GM18861 (cell line): ENCODE measurements around the gene NADSYN1.

Experiments used
- ATAC-seq: cut with Tn5 transposase; IDR thresholded peaks from one replicate; pipeline ENCODE4 v1.9.1; 2021; ENCODE audit not compliant: unreplicated experiment

The NADSYN1 gene

DNA sequence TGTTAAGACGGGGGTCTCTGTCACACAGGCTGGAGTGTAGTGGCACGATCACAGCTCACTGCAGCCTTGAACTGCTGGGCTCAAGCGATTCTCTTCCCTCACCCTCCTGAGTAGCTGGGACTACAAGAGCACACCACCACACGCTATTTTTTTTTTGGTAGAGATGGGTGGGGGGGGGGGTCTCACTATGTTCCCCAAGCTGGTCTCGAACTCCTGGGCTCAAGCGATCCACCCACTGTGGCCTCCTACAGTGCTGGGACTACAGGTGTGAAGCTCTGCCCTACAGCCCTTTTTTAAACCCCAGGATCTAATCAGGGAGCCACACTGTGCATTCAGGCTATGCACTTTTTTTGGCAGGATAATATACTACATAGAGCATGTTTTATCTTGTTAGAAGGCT, 3.4 kb upstream of the NADSYN1 start:
- no peak for ATAC-seq

- no peak for ATAC-seq
Measured at GRCh38 chr11:71450507-71450906, 2.5 kb upstream of the NADSYN1 start.

DNA sequence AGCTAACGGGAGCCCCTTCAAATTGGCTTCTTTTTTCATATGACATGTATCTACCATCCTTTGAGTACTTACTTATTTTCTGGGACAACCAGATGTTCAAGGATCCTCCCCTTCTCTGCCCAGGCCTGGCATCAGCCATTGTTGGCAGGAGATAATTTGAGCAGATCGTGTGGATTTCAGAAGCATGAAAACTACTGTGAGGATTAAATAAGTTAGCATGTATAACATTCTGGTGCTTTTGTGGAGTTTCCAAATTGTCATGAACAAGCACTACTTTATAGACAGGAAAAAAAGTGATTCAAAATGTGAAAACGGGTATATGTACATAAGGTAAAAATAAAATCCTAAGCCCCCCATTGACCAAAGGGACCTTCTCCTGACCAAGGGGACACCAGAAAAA, 2.1 kb upstream of the NADSYN1 start:
- ATAC-seq = no peak

GRCh38 chr11:71451596-71452198, 1.3 kb upstream of the NADSYN1 start:
- no peak for ATAC-seq

- ATAC-seq = no peak
Measured at GRCh38 chr11:71452199-71453036, 585 bp upstream of the NADSYN1 start.

DNA sequence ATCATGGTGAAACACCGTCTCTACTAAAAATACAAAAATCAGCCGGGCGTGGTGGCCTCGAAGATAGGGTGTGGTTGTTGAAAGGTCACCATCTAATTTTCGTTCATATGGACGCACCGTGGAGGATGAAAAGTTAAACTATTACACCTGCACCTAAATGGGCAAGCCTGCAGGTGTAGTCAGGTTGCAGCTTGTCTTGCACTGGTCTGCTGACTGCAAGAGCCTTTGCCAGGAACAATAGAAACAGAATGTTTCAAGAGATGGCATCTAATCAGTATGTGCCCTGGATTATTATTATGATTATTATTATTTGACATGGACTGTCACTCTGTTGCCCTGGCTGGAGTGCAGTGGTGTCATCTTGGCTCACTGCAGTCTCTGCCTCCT, 908 bp downstream of the NADSYN1 start:
- no peak for ATAC-seq

DNA sequence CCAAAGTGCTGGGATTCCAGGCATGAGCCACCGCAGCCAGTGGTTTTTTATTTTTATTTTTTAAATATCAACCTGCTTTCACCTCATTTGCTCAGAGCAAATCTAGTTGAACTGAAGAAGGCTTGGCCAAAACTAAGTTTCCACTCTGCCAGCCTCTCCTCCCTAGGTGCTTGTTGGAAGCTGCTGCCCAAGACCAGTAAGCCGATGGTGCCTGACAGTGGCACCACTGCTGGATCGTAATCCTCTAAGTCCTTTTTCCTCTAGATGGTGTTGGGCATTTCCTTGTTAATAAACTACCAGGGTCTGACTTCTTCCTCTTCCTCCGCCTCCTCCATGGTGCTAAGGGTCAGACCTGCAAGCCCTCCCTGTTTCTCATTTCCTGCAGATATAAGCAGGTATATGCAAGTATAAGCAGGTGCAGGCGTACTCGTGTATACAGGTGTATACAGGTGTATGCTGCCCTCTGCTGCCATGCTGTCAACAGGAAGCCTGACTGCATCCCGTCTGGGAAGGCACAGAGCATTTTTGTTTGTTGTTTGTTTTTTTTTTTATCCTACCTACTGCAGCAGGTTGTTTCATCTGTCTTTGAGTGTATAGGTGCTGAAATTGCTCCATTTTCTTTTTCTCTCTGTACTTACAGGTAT, 1.6 kb downstream of the NADSYN1 start:
- no peak for ATAC-seq

- no peak for ATAC-seq
Measured at GRCh38 chr11:71456294-71456693, 3.3 kb downstream of the NADSYN1 start.

GRCh38 chr11:71456831-71457230, 3.8 kb downstream of the NADSYN1 start:
- no peak for ATAC-seq

DNA sequence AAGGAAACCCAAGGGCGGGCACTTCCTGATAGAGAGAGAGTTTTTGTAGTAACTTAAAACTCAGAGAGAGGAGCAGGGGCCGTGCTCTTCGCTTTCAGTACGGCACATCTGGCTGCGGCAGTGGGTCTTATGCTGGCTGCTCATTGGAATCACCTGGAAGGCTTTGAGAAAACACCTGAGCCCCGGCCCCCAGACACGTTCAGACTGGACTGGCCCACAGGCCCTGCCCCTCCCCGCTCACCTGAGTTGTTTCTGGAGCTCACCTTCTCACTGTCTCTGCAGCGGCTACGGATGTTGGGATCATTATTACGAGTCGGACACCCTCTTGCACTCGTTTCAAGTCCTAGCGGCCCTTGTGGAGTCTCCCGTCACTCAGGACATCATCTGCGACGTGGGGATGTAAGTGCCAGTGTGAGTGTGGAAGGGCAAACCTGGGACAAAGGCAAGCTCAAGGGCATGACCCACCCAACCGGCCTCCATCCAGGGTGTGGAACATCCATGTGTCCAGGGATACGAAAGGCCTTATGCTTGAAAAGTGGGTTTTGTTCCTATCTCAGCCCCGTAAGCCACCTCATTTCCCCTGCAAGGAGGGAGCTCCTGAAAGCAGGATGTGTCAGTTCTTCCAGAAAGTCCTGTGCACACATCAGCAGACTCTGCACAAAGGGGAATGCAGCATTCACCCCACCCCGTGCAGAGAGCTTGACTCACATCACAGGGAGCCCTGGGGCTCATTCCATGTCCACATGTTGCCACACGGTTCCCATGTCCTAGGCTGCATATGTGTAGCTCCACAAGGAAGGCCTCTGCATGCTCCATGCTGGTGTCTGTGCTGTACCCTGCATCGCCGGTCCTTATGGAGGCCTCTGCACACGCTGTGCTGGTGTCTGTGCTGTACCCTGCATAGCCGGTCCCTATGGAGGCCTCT, 5.4 kb downstream of the NADSYN1 start:
- ATAC-seq = no peak

DNA sequence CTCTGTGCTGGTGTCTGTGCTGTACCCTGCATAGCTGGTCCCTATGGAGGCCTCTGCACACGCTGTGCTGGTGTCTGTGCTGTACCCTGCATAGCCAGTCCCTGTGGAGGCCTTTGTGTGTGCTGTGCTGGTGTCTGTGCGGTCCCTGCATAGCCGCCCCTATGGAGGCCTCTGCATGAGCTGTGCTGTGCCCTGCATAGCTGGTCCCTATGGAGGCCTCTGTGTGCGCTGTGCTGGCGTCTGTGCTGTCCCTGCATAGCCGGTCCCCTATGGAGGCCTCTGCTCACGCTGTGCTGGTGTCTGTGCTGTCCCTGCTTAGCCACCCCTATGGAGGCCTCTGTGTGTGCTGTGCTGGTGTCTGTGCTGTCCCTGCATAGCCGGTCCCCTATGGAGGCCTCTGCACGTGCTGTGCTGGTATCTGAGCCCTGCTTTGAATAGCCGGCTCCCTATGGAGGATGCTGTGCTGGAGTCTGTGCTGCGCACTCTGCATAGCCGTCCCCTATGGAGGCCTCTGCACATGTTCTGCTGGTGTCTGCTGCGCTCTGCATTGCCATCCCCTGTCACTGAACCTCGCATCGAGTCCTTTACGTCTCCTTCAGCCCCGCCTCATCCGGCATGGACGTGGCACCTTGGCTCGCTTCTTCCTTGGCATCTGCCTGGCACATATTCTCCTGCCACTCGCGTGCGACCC, 6.2 kb downstream of the NADSYN1 start:
- no peak for ATAC-seq

DNA sequence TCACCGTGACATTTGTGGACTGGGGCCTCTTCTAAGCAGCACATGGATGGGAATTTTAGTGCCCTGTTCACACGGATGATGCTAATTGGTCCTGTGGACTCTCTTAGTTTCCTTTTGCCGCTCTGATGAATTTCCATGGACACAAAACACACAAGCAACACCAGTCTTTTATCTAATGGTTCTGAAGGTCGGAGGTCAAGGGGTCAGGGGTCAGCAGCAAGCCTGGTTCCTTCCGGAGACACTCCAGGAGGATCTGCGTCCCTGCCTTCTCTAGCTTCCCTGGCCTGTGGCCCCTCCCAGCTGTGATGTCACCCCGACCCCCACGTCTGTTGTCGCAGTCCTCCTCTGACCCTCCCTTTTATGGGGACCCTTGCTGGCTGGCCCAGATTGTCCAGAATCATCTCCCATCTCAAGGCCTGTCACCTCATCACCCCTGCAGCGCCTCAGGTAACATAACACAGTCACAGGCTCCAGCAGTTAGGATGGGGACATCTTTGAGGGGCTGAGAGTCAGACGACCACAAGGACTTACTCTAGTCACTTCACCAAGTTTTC, 6.8 kb downstream of the NADSYN1 start:
- ATAC-seq = no peak

- ATAC-seq = no peak
Measured at GRCh38 chr11:71461696-71462095, 8.7 kb downstream of the NADSYN1 start.

- no peak for ATAC-seq
Measured at GRCh38 chr11:71462726-71463125, 9.7 kb downstream of the NADSYN1 start.

GRCh38 chr11:71463331-71464211, 10.6 kb downstream of the NADSYN1 start:
- ATAC-seq = no peak

DNA sequence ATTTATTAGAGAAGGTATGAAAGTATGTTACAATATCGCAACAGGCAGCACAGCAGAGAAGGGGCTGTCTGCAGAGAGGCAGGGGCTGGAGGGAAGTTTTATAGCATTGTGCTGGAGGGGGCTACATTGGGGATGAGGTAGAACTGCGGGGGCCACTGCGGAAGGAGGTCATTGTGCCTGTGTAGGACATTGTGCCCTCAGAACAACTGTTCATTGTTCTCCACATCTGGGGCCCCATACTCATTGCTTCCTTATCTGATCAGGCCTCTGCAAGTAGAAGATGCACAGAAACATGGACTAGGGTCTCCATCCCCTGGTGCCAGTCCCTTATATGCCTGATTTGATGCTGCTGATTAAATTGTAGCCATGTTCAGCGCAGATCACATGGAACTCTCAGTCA, 12.1 kb downstream of the NADSYN1 start:
- ATAC-seq = no peak

DNA sequence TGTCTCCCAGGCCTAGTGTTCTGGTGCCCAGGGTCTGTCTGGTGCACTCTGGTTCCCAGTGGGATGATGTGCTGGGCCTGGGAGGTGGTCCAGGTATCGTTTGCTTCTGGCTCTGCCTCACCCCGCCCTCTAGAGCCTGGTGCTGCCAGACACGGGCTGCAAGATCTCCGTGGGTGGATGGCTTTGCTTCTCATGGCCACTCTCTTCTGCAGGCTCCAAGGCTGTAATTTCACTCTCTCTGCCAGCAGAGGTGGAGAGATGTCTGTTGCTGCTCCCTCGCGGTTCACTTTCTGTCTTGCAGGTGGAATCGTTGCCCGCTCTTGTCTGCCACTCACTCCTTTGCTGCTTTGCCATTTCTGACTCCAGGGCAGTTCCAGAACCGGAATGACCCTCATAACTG, 13.4 kb downstream of the NADSYN1 start:
- no peak for ATAC-seq

DNA sequence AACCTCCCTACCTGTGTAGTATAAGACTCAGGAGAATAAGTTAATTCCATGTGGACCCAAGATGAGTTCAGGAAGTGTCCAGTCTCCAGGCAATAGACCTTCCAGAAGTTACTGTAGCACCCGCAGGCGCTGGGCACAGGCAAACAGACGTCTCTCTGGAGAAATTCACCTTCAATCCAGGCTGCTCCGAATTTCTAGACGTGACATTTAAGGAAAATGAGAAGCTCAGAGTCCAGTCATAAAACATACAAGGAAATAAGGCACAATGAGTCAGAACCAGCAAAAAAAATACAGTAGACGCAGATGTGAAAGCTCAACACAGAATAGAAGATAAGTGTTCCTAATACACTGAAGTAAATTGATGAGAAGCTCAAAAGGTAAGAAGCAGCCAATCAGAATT, 14.2 kb downstream of the NADSYN1 start:
- no peak for ATAC-seq

DNA sequence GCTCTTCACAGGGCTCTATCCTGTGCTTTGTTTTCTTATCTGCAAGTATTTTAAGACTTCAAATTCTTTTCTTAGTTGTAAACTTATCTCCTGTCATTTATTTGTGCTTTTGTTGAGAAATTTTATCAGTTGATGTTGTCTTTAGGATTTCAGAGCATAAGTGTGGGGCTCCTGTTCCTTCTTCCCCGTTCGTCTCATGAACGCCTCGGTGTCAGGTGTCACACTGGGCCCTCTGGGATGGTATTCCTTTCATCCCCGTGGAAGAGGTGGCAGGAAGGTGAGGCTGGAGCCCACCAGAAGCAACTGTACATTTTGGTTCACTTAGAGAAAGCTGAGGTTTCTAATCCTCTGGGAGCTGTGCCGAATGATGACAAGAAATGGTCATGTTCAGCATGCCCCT, 17.9 kb downstream of the NADSYN1 start:
- ATAC-seq = no peak
